Neural progenitor cell (in vitro differentiated cells): Measurements from ENCODE around the gene RNU7-1. TPM values are rescaled to one million over a fixed set of nuclear protein-coding genes. Genes with fewer than 3 reads are reported as not detected.

Experiments used
- DNase-seq: peaks from one replicate; pipeline ENCODE4 v3.0.0-alpha.2; 2016; ENCODE audit warnings: low spot score
- H2AFZ ChIP-seq: fragments of 200-600 bp; sonication (generic); replicated peaks from 2 replicates; pipeline ENCODE4 v1.6.1; 2016; ENCODE audit warnings: antibody characterized with exemption
- H3F3A ChIP-seq: fragments of 200-600 bp; sonication (generic); 2 replicates; pipeline ENCODE4 v1.6.1; 2016; ENCODE audit warnings: antibody characterized with exemption, low read depth
- H3K27ac ChIP-seq: fragments of 200-600 bp; sonication (generic); 2 replicates; pipeline ENCODE4 v1.5.1; 2016; ENCODE audit warnings: mild to moderate bottlenecking
- H3K27me3 ChIP-seq: fragments of 200-600 bp; sonication (generic); 2 replicates; pipeline ENCODE4 v1.6.1; 2016; ENCODE audit warnings: mild to moderate bottlenecking, moderate library complexity
- H3K36me3 ChIP-seq: fragments of 200-600 bp; sonication (generic); 2 replicates; pipeline ENCODE4 v1.5.1; 2016
- H3K4me1 ChIP-seq: fragments of 200-600 bp; sonication (generic); 2 replicates; pipeline ENCODE4 v1.6.1; 2016; ENCODE audit warnings: mixed run types
- H3K4me2 ChIP-seq: fragments of 200-600 bp; sonication (generic); 2 replicates; pipeline ENCODE4 v1.6.1; 2016
- H3K4me3 ChIP-seq: fragments of 200-600 bp; sonication (generic); 2 replicates; pipeline ENCODE4 v1.5.1; 2016
- H3K79me2 ChIP-seq: fragments of 200-600 bp; sonication (generic); 2 replicates; pipeline ENCODE4 v1.6.1; 2016; ENCODE audit warnings: low read depth
- H3K9ac ChIP-seq: fragments of 200-600 bp; sonication (generic); 2 replicates; pipeline ENCODE4 v1.6.1; 2016
- H3K9me3 ChIP-seq: fragments of 200-600 bp; sonication (generic); 2 replicates; pipeline ENCODE4 v1.5.1; 2016; ENCODE audit warnings: low read depth
- H4K20me1 ChIP-seq: fragments of 200-600 bp; sonication (generic); 2 replicates; pipeline ENCODE4 v1.6.1; 2016; ENCODE audit warnings: low read depth
- H3K27ac Mint-ChIP-seq: 3 replicates; pipeline ENCODE4 v1.8.0; 2021; ENCODE audit warnings: mixed read lengths
- H3K27me3 Mint-ChIP-seq: 2 replicates; pipeline ENCODE4 v1.8.0; 2022; ENCODE audit warnings: low read depth, mild to moderate bottlenecking, inconsistent platforms, moderate library complexity, mixed read lengths; ENCODE audit not compliant: insufficient read depth
- H3K36me3 Mint-ChIP-seq: 3 replicates; pipeline ENCODE4 v1.8.0; 2021; ENCODE audit warnings: mixed read lengths
- H3K4me1 Mint-ChIP-seq: 3 replicates; pipeline ENCODE4 v1.8.0; 2021; ENCODE audit warnings: mixed read lengths
- H3K4me3 Mint-ChIP-seq: 3 replicates; pipeline ENCODE4 v1.8.0; 2021; ENCODE audit warnings: mild to moderate bottlenecking, moderate library complexity, mixed read lengths
- H3K9me3 Mint-ChIP-seq: 3 replicates; pipeline ENCODE4 v1.8.0; 2020; ENCODE audit warnings: mixed read lengths
- CTCF ChIP-seq: fragments of 200-600 bp; sonication (generic); IDR thresholded peaks from 2 replicates; pipeline ENCODE4 v1.5.1; 2017; ENCODE audit warnings: antibody characterized with exemption, mild to moderate bottlenecking
- EZH2 ChIP-seq: fragments of 200-600 bp; sonication (generic); IDR thresholded peaks from 2 replicates; pipeline ENCODE4 v1.6.1; 2017; ENCODE audit warnings: antibody characterized with exemption, mild to moderate bottlenecking, moderate library complexity
- EZH2phosphoT487 ChIP-seq: fragments of 200-600 bp; sonication (generic); IDR thresholded peaks from 2 replicates; pipeline ENCODE4 v1.6.1; 2017; ENCODE audit warnings: antibody characterized with exemption
- total RNA-seq: library from RNA; depleted of rRNA; stranded (reverse); fragments of >200 nt; gene quantifications from 2 replicates; pipeline ENCODE4 v1.2.3, GENCODE V29; 2015; ENCODE audit warnings: low replicate concordance

The RNU7-1 gene
- total RNA-seq, 1 donor from 2014 or later = not detected

GRCh38 chr12:6909421-6910145 lies 34.0 kb upstream of the RNU7-1 start:
- Histone ChIP-seq H3K4me1 (peaks cover 21% of the 10 kb centered on the region), H3K4me2 (no peak overlapping the region), H3K27me3 (no peaks in the 10 kb centered on the region), H3F3A (peaks cover 42% of the 10 kb centered on the region), H3K9ac (no peak overlapping the region), H3K9me3 (no peaks in the 10 kb centered on the region), H4K20me1 (no peaks in the 10 kb centered on the region), H2AFZ (no peak overlapping the region), H3K4me3 (no peak overlapping the region), H3K27ac (no peak overlapping the region), H3K36me3 (no peaks in the 10 kb centered on the region), H3K79me2 (peaks cover 9% of the 10 kb centered on the region)
- H3K4me3 Mint-ChIP-seq = peak overlapping the region; percentile 10
- TF ChIP-seq CTCF (no peak), EZH2 (no peak), EZH2phosphoT487 (no peak)
- H3K27ac Mint-ChIP-seq = no peak overlapping the region
- H3K27me3 Mint-ChIP-seq = peaks cover 3% of the 10 kb centered on the region
- DNase-seq = no peak
- peaks cover 24% of the 10 kb centered on the region for H3K4me1 Mint-ChIP-seq
- no peaks in the 10 kb centered on the region for H3K9me3 Mint-ChIP-seq
- H3K36me3 Mint-ChIP-seq = peaks cover 4% of the 10 kb centered on the region

- peaks cover 16% of the 10 kb centered on the region for H4K20me1 ChIP-seq
- no peak overlapping the region for H3K4me3 ChIP-seq
- no peak overlapping the region for H2AFZ ChIP-seq
- Mint-ChIP-seq H3K27ac (peak overlapping the region; percentile 52), H3K4me1 (peaks cover 46% of the 10 kb centered on the region), H3K9me3 (no peaks in the 10 kb centered on the region), H3K36me3 (peaks cover 15% of the 10 kb centered on the region), H3K27me3 (peaks cover 5% of the 10 kb centered on the region), H3K4me3 (peak overlapping the region; percentile 73)
- peaks cover 14% of the 10 kb centered on the region for H3K4me1 ChIP-seq
- no peaks in the 10 kb centered on the region for H3K9me3 ChIP-seq
- H3K27me3 ChIP-seq = no peaks in the 10 kb centered on the region
- no peak overlapping the region for H3K27ac ChIP-seq
- H3K79me2 ChIP-seq = peaks cover 31% of the 10 kb centered on the region
- no peaks in the 10 kb centered on the region for H3K36me3 ChIP-seq
- H3F3A ChIP-seq = peaks cover 43% of the 10 kb centered on the region
- H3K9ac ChIP-seq = no peak overlapping the region
- DNase-seq = no peak
- TF ChIP-seq CTCF (no peak), EZH2 (no peak), EZH2phosphoT487 (no peak)
- no peak overlapping the region for H3K4me2 ChIP-seq
These were observed 31.3 kb upstream of the RNU7-1 start for GRCh38 chr12:6912164-6912935.

GRCh38 chr12:6914246-6914946 lies 29.2 kb upstream of the RNU7-1 start, which contains the start of gene ENO2:
ENO2 (plus strand) TSS chr12:6914580; CDS start chr12:6915833, 1,253 bp downstream.
- Histone ChIP-seq H3K27me3 (no peaks in the 10 kb centered on the region), H3K27ac (no peak within 1 kb of the TSS), H3K9me3 (no peaks in the 10 kb centered on the region), H3K4me3 (peak within 1 kb of the TSS; percentile 79), H2AFZ (peak within 1 kb of the TSS; percentile 79), H3K79me2 (peaks cover 31% of the 10 kb centered on the region), H3K36me3 (no peaks in the 10 kb centered on the region), H3K4me2 (peak within 1 kb of the TSS; percentile 83), H3K4me1 (peaks cover 14% of the 10 kb centered on the region), H3K9ac (no peak within 1 kb of the TSS), H4K20me1 (peaks cover 18% of the 10 kb centered on the region), H3F3A (peaks cover 39% of the 10 kb centered on the region)
- peak; percentile 79 for DNase-seq
- peak within 1 kb of the TSS; percentile 90 for H3K4me3 Mint-ChIP-seq
- peaks cover 46% of the 10 kb centered on the region for H3K4me1 Mint-ChIP-seq
- TF ChIP-seq EZH2phosphoT487 (no peak), EZH2 (no peak), CTCF (no peak)
- peaks cover 21% of the 10 kb centered on the region for H3K36me3 Mint-ChIP-seq
- H3K27me3 Mint-ChIP-seq = peaks cover 5% of the 10 kb centered on the region
- H3K9me3 Mint-ChIP-seq = no peaks in the 10 kb centered on the region
- peak within 1 kb of the TSS; percentile 85 for H3K27ac Mint-ChIP-seq
